SK-N-SH treated with all-trans-retinoic acid at 6 μM for 48 hours (cell line): ENCODE results near the gene SGIP1.

Source experiments
- ARNTL ChIP-seq: fragments of 450-650 bp; formaldehyde crosslinking; IDR thresholded peaks from 2 replicates; pipeline ENCODE4 v1.5.0; 2020; ENCODE audit warnings: low read depth, mild to moderate bottlenecking, moderate library complexity, borderline replicate concordance
- CSDC2 ChIP-seq: fragments of 250-450 bp; sonication (Bioruptor Pico); IDR thresholded peaks from 2 replicates; pipeline ENCODE4 v1.5.0; 2020; ENCODE audit warnings: mild to moderate bottlenecking, moderate library complexity
- ISL1 ChIP-seq: fragments of 250-450 bp; sonication (Bioruptor Pico); IDR thresholded peaks from 2 replicates; pipeline ENCODE4 v2.1.2; 2022; ENCODE audit warnings: mild to moderate bottlenecking, moderate library complexity
- ZFP30 ChIP-seq: fragments of 450-650 bp; formaldehyde crosslinking; IDR thresholded peaks from 2 replicates; pipeline ENCODE4 v1.5.0; 2022; ENCODE audit warnings: mild to moderate bottlenecking, moderate library complexity
- TF ChIP-seq, protein P1 (sequence below): fragments of 250-450 bp; sonication (Bioruptor Pico); IDR thresholded peaks from 2 replicates; pipeline ENCODE4 v1.5.1; 2020; ENCODE audit warnings: low read depth, mild to moderate bottlenecking, moderate library complexity
- TF ChIP-seq, protein P2 (sequence below): fragments of 250-450 bp; sonication (Bioruptor Pico); IDR thresholded peaks from 2 replicates; pipeline ENCODE4 v1.5.0; 2020; ENCODE audit warnings: mild to moderate bottlenecking, moderate library complexity

DNA sequence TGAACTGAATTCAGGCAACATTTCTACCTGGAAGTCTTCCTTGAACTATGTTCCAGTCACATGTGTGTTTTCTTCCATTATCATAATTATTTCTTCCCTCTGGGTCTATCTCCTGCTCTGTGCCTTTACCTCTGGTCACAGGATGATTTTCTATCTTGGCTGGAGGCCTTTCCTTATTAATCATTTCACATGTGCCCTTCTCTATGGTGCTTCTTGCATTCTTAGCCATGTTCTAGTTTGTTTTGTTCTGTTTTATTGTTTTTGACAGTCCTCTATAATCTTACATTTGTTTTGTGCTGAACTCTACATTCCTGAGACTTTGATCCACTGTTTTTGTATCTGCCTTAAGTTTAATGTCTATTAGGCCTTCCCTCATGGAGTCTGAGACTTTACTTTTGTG lies 51.0 kb downstream of the SGIP1 start:
- TF ChIP-seq ZFP30 (CRISPR knock-in tag) = no peak
- TF ChIP-seq ARNTL = no peak
- TF ChIP-seq, protein P1, sequence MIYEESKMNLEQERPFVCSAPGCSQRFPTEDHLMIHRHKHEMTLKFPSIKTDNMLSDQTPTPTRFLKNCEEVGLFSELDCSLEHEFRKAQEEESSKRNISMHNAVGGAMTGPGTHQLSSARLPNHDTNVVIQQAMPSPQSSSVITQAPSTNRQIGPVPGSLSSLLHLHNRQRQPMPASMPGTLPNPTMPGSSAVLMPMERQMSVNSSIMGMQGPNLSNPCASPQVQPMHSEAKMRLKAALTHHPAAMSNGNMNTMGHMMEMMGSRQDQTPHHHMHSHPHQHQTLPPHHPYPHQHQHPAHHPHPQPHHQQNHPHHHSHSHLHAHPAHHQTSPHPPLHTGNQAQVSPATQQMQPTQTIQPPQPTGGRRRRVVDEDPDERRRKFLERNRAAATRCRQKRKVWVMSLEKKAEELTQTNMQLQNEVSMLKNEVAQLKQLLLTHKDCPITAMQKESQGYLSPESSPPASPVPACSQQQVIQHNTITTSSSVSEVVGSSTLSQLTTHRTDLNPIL = no peak
- TF ChIP-seq, protein P2, sequence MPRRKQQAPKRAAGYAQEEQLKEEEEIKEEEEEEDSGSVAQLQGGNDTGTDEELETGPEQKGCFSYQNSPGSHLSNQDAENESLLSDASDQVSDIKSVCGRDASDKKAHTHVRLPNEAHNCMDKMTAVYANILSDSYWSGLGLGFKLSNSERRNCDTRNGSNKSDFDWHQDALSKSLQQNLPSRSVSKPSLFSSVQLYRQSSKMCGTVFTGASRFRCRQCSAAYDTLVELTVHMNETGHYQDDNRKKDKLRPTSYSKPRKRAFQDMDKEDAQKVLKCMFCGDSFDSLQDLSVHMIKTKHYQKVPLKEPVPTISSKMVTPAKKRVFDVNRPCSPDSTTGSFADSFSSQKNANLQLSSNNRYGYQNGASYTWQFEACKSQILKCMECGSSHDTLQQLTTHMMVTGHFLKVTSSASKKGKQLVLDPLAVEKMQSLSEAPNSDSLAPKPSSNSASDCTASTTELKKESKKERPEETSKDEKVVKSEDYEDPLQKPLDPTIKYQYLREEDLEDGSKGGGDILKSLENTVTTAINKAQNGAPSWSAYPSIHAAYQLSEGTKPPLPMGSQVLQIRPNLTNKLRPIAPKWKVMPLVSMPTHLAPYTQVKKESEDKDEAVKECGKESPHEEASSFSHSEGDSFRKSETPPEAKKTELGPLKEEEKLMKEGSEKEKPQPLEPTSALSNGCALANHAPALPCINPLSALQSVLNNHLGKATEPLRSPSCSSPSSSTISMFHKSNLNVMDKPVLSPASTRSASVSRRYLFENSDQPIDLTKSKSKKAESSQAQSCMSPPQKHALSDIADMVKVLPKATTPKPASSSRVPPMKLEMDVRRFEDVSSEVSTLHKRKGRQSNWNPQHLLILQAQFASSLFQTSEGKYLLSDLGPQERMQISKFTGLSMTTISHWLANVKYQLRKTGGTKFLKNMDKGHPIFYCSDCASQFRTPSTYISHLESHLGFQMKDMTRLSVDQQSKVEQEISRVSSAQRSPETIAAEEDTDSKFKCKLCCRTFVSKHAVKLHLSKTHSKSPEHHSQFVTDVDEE = no peak
- TF ChIP-seq ISL1 (CRISPR knock-in tag) = no peak
- TF ChIP-seq CSDC2 (CRISPR knock-in tag) = no peak
